Testis (tissue), 2 donors: Measurements from ENCODE around the gene PRELID1.

Experiments used
- POLR2A ChIP-seq: fragments of 450-650 bp; IDR thresholded peaks from one replicate; pipeline ENCODE4 v1.6.1; 2017; ENCODE audit warnings: antibody characterized with exemption, mild to moderate bottlenecking, moderate library complexity
- TF ChIP-seq, protein P1 (sequence below), 3 experiments: fragments of 450-650 bp in 2 of 3; fragments of 200-600 bp in 1 of 3; sonication (generic) in 1 of 3; IDR thresholded peaks; one replicate each; pipeline ENCODE4 v1.5.1; 2016 to 2019; ENCODE audit warnings: antibody characterized with exemption in 3 of 3, mild to moderate bottlenecking in 2 of 3, moderate library complexity in 1 of 3

DNA sequence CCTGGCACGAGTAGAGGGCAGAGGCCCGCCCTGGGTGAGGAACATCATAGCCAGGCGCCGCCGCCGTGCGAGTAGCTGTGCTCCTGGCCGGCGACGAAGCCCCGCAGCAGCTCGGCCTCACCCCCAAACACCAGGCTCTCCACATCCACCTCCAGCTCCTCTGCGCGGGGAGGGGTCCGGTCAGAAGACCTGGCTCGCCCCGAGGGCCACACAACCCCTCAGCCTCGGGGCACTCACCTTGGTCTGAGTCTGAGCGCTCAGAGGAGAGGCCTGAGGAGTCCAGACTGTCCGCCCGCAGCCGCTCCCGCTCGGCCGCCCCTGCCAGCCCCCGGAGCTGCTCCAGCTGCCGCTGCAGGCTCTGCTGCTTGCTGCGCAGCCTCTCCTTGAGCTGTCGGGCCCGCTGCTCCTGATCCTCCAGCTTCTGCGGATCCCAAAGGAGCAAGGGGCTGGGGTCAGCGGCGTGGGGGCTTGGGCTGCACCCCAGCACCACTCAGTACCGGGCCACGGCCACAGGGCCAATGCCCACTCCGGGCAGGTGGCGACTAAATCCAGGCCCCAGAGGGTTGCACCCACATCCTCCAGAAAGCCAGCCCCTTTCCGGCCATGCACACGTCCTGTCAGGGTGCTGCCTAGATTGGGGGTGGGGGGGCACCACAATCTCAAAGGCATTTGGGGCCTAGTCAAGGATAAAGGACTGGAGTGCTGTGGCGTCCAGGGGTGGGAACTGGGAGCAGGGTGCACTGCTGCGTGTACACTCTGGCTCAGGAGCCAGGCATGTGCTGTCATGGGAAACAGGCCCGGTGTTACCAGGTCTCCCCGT lies 4.2 kb downstream of the PRELID1 start:
- TF ChIP-seq, protein P1, sequence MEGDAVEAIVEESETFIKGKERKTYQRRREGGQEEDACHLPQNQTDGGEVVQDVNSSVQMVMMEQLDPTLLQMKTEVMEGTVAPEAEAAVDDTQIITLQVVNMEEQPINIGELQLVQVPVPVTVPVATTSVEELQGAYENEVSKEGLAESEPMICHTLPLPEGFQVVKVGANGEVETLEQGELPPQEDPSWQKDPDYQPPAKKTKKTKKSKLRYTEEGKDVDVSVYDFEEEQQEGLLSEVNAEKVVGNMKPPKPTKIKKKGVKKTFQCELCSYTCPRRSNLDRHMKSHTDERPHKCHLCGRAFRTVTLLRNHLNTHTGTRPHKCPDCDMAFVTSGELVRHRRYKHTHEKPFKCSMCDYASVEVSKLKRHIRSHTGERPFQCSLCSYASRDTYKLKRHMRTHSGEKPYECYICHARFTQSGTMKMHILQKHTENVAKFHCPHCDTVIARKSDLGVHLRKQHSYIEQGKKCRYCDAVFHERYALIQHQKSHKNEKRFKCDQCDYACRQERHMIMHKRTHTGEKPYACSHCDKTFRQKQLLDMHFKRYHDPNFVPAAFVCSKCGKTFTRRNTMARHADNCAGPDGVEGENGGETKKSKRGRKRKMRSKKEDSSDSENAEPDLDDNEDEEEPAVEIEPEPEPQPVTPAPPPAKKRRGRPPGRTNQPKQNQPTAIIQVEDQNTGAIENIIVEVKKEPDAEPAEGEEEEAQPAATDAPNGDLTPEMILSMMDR (IDR thresholded peaks at IDR 0.05) = no peak
- no peak for TF ChIP-seq POLR2A
